ENCODE results near the gene DRD2.
"Not testable (repeated sequence)": the region's sequence is repeated elsewhere in the genome, so short reads cannot be mapped to it uniquely, and the experiment has no call there.

Gene DRD2

DNA sequence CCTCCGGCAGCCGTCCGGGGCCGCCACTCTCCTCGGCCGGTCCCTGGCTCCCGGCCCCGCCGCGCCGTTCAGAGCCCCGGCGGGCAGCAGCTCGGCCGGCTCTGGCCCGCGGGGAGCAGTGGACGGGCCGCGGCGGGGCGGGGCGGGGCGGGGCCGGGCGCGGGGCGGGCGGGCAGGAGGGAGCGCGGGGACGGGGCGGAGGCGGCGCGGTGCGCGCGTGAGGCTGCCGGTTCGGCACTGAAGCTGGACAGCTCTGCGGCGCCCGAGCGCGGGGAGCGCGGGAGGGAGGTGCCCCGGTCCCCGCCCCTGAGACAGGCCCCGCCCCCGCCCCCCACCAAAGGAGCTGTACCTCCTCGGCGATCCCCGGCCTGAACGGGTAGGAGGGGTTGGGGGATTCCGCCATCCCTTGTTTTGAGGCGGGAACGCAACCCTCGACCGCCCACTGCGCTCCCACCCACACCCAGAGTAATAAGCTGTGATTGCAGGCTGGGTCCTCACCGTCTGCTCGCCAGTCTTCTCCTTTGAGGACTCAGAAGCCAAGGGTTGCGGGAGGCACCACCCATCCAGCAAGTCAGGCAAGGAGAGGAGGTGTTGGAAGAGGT lies at the start of gene DRD2:
Gene DRD2, minus strand, starts transcription at position 239 of the 602 bp plus-strand sequence. CDS start 50,747 bp downstream, outside the sequence.
- DNase-seq: no peak

DNA sequence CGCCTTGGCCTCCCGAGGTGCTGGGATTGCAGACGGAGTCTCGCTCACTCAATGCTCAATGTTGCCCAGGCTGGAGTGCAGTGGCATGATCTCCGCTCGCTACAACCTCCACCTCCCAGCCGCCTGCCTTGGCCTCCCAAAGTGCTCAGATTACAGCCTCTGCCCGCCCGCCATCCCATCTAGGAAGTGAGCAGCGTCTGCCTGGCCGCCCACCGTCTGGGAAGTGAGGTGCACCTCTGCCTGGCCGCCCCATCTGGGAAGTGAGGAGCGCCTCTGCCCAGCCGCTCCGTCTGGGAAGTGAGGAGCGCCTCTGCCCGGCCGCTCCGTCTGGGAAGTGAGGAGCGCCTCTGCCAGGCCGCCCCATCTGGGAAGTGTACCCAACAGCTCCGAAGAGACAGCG lies 48.7 kb upstream of the DRD2 start:
- DNase-seq: not testable (repeated sequence)

DNA sequence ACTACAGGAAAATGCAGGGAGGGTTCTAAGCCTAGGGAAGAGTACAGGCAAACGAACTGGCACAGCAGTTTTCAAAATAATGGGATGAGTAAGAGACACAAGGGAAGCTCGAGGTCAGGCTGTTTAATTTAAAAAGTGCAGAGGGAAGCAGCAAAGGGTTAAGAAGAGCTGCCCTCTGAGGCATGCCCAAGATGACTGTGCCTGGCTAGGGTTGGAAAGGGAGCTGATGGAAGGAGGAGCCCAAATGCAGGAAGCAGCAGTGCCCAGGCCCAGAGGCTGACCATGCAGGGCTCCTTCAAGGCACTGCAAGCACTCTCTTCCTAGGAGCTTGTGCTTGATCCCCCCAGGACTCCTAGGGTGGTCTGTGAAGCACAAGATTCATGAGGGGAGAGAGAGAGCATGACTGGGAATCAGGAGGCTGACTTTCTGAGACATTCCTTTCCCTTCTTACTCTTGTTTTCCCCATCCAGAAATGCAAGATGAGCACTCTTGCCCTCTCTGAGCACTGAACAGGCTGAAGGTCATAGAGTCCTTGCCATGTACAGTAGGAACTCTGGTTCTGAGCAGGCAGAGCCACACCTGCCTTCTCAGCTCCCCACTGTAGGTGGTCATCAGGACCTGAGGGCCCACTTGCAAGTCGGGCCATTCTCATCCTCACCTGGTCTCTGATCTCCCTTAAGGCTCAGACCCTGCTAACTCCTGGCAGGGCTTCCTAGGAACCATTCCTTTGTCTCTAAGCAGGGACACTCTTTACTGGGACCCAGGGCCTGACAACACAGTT lies 46.7 kb upstream of the DRD2 start:
- DNase-seq: no peak

DNA sequence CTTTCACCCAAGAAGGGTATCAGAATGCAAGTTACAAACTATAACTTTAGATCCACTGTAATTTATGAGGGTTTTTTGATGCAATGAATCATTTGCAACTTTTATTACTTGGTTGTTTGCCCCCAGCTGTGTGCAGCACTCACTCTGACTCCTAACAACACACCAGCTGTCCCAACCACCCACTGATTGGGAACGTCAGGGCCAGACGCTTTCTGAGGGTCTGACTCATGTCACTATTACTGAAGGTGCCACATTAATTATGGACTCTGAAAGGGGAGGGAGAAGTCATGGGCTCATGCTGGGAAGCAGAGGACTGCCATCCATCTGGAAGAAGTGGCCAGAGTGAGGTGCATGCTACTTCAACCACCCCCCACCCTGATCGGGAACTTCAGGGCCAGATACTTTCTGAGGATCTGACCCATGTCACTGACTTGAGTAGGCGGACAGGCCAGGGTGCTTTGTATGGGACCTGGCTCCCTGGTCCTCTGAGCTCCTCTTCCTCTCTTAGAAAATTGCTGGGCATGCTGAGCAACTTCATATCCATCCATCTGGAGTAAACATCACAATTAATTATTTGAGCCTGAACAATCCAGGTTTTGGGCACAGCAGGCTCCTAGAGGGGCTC lies 44.9 kb upstream of the DRD2 start:
- DNase-seq: no peak

DNA sequence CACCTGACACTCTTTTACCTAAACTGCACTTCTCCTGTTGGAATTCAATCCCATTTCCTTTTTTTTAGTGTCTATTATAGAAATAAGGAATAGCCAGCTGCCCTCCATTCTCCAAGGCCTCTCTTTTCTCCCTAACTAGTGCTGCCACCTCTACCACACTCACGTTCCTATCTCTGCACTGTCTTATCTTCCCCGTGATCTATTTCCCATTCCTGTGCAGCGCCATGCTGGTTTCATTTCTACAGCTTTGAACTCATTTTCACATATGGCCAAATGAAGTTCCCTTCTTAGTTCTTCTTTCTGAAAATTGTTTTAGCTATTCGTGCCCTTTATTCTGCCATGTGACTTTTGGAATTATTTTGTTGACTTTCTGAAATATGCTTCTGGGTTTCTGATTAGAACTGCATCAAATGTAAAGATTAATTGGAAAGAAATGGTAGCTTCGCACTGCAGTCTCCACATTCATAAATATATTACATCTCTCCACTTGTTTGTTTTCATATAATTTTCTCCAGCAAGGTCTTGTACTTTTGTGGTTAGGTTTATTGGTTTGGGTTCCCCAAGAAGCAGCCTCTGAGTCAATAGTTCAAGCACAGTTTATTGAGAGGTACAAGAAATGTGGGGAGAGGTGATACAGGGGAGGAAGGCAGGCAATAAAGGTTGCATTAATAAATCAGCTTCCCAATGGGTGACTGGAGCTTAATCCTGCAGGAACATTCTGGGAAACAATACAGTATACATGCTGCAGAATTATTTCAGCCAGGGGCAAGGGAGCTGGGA lies 43.7 kb upstream of the DRD2 start:
- DNase-seq: no peak

DNA sequence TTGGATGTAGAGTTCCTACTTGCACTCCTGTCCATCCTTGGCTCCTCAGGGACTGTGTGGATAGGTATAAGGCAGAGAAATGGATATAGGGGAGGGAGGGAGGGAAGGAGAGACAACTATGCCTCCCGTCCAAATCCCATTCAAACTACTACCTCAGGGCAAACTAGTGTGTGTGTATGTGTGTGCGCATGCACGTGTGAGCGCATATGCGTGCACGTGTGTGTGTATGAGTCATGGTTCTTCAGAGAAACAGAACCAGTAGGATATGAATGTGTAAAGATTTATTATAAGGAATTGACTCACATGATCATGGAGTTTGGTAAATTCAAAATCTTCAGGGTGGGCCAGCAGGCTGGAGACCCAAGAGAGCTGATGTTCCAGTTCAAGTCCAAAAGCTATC lies 42.2 kb upstream of the DRD2 start:
- DNase-seq: no peak

DNA sequence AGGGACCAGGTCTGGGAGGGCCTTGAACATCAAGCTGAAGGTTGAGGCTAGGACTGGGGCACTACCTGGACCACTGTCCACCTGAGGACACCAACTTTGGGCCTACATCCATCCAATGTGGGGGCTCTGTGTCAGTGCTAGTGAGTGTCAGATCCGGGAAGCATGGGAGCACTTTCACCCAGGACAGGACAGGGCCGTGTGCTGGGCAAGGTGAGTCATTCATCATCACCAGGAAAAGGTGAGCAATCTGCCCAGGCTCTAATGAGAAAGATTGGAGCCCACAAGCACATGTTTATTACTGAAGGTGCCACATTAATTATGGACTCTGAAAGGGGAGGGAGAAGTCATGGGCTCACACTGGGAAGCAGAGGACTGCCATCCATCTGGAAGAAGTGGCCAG lies 39.7 kb upstream of the DRD2 start:
- DNase-seq: no peak

DNA sequence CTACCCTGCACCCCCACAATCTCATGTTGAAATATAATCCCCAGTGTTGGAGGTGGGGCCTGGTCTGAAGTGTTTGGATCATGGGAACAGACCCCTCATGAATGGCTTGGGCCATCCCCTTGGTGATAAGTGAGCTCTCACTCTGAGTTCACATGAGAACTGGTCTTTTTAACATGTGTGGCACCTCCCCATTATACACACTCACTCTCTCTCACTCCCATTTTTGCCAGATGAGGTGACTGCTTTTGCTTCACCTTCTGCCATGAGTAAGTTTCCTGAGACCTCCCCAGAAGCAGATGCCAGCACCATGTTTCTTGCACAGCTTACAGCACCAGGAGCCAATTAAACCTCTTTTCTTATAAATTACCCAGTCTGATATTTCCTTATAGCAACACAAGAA lies 32.1 kb upstream of the DRD2 start:
- DNase-seq: no peak

DNA sequence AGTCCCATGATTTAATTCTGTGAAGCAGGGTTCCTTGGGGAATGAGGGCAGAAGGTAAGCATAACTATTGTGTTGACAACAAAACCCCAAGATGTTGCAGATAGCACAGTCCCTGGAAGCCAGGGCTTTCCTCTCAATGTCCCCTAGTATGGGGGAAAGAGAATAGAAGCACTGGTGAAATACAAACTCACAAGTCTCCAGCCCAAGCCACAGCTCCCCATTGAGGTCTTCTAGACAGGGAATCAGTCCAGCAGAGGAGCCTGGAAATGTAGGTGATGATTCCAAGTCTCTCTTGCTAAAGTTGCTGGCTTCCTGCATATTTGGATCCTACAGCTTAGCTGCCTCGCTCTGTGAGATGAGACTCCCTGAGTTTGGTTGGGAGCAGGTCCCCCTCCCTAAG lies 31.7 kb upstream of the DRD2 start:
- DNase-seq: no peak

DNA sequence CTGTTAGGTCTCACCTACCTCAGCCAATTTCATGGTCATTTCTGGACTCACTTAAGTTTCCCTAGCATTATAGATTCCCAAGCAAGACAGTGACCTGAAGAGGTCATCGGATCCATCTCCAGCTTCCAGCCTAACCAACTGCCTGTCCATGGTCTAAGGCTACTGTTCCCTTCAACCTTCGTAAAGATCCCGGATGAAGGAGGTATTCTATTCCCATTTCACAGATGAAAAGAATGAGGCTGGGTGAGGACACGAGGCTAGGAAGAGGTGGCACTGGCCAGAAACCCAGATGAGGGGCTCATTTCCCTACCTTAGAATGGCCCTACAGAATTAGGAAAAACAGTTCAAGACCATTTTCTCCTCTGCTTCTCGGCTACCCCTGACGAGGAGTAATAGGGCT lies 31.3 kb upstream of the DRD2 start:
- DNase-seq: no peak

DNA sequence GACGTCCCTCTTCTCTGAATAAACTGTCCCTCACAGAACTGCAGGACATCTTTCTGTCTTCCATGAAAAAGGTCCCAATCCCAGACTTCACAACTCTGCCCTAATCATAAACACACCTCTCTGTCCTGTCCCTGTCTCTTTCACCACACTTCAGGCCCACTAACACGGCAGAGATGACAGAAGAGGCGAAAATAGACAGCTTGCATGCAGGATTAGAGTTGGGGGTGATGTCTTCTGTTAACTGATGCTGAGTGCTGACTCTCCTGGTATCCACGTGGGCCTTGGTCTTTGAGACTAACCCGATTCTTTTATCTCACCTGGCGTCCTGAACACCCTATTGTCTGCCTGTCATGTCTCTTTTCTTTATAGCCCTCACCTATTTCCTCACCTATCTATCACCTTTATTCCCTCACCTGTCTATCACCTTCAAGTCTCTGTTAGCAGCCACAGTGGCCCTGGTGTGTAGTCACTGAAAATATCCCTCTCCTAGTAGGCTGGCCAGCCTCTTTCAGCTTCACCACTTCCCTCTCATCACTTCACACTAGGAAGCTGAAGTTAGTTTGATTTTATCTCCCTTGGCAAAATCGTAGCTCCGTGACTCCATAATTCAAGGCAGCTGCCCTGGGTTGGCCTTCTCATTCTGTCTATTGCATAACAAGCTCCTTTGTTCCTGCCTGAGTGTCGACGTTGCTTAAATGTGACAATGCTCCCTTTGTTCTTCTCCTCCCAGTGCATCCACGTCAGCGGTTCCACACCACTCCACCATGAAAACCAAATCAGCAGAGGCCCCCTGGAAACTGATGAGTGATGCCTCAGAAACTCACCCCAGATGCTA lies 30.6 kb upstream of the DRD2 start:
- DNase-seq: no peak

DNA sequence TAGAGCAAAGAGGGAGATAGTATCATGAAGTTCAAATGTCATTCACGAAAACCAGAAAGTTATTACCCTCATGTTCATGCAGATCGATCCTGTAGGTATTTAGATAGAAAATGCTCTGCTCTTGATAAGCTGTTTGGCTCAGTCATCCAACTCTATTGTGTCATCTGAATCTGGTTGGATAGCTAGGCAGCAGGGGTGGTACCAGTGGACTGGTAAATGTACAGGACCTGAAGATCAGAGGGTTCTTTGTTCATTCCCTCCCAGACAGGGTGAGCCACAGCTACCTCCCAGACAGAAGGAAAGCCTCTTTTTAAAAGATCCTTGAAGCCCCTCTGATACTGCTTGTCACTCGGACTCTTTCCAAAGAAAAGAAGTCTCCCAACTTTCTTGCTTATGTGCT lies 29.8 kb upstream of the DRD2 start:
- DNase-seq: no peak

DNA sequence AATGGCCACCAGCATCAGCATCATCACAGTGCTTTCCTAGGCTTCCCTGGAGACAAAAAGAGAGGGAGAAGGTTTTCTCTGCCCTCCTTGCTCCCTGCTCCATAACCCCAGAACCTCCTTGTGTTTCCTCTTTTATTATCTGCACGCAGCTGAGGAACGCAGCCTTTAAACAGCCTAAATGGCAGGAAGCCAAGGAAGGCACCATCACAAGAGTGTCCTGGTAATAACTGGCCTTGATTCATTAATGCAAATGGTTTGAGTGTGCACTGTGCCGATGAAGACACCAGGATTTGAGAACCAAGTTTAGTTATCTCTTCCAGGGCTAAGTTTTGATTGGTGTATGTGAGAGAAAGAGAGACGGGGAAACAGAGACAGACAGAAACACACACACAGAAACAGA lies 29.4 kb upstream of the DRD2 start:
- DNase-seq: no peak

DNA sequence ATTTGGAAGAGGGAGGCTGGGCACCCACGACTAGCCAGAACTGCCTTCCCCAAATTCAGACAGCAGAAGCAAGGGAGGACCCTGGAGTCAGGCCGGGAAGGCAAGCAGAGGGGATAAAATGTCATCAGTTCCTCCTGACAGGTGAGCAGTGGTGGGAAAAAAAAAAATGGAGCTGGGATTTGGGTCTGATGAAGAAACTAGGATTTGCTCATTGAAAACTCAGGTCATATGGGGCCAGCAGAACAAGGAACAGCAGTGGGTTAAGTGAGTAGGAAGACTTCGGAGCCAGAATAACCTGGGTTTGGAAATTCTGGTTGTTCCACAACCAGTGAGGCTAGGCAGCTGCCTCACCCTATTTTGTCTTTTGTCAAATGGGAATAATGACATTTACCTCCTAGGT lies 28.9 kb upstream of the DRD2 start:
- no peak for DNase-seq

DNA sequence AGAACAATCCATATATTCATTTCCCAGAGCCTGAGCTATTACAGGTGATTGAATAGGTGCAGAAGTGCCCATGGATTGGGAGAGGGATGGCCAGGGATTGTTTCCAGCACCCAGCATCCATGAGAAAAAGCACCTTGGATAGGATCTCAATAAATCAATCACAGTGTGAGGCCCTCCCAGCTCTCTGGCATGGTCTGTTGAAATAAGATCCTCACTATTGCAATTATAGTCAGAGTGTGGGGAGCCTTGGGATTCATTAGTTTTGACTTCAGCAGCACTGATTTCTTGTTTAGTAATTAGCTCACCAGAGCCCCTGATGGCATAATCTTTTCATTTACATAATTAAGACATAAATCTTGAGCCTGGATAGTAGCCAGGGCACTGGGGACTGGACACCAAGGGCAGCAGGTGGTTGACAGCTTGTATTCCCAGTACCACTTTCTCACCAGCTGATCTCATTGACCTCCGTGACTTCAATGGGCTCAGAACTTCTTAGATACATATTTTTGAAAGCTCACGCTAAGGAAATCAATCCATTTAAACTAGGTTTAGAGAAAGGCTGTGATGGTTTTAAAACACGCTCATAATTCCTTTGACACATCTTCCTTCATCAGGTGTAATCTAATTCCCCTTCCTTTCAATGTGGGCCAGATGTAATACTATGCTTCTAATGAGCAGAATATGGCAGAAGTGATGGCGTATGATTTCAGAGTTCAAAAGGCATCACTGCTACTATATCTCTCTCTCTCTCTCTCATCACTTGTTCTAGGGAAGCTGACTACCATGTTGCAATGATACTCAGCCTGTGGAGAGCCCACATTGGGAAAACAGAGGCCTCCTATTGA lies 22.1 kb upstream of the DRD2 start:
- DNase-seq: no peak

DNA sequence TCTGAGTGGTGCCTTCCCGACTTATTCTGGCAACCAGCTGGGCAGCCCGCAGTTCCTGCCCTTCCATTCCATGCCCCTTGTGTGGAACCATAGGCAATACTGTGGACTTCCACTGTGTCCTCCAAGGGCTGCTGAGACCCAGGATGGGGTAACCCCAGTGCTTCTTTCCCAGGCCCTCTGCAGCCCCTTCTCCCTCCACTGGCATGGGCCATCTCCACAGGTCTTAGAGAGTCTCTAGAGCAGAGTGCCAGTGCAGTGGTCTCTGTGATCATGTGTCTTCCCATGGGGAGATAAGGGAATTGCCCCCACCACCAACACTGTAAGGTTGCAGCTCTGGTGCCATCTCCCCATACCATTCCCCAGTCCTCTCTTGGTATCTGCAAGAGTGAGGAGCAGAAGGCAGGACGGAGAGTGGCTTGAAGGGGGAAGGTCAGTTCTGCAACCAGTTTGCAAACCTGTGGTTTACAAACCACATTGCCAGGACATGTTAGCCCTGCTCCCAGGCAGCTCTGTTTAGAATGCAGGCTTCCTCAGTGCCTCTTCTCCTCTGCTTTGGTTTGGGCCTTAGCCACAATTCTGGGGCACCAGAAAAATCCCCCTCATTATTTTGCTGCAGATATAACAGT lies 20.9 kb upstream of the DRD2 start:
- no peak for DNase-seq

DNA sequence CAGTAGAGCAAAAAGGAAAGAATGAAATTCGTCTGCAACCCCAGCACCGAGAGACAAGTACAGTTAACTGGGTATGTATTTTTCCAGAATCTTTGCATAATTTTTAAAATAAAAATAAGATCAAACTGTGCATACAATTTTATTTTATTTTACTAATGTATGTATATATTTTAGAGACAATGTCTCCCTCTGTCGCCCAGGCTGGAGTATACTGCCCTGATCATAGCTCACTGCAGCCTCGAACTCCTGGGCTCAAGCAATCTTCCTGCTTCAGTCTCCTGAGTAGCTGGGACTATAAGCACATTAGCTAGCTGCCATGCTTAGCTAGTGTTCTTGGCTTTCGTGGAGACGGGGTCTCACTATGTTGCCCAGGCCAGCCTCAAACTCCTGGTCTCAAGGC lies 18.8 kb upstream of the DRD2 start:
- DNase-seq: no peak

DNA sequence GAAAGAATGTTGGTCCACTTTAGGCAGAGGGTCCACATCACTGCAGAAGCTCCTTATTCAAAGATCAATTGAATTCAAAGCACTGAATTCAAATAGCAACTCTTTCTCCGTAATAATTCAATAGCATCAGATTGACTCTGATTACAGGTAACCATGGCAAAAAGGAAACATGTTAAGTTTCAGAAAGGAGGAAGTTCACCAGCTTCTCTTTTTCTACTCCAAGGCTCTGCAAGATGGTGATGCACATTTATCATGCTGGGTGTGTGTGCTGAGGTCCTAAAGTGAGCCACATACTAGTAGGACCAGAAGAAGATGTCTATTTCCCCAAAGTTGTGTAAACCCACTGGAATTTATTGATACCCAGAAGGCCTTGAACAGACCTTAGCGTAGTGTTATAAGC lies 18.0 kb upstream of the DRD2 start:
- no peak for DNase-seq

DNA sequence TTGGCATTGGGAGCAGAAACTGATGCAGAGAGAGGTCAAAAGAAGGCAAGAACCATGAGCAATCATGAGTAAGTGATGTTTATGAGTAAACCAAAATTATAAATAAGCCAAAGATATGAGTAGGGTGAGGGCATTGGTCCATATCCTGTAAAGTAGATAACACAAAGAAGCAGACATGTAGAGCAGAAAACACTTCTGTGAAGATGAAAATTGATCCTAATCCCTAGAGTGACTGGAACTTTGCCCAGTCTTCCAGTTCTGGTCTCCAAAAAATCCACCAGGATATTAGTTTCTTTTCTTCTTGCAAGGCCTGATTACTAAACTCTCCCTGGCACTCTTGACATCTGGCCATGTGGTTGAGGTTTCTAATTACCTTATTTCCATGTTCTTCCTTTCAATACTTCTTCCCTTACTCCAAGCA lies 13.7 kb upstream of the DRD2 start:
- no peak for DNase-seq

DNA sequence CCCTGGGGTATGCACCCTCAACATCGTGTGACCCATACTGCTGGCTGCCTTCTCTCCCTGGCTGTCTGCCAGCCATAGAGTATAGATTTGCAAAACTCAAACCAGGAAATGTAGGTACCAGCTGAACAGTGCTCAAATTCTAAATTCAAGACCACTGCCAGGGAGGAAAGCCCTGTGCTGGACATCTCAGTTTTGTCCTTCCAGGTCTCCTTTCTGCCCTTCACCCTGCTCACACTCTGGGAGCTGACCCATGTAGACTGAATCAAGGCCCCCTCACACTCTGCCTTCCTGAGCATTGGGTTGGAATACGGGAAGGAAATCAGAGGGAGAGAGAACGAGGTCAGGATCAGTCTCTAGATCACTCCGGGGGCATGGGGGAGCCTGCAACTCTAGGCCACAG lies 12.4 kb upstream of the DRD2 start:
- DNase-seq: no peak

DNA sequence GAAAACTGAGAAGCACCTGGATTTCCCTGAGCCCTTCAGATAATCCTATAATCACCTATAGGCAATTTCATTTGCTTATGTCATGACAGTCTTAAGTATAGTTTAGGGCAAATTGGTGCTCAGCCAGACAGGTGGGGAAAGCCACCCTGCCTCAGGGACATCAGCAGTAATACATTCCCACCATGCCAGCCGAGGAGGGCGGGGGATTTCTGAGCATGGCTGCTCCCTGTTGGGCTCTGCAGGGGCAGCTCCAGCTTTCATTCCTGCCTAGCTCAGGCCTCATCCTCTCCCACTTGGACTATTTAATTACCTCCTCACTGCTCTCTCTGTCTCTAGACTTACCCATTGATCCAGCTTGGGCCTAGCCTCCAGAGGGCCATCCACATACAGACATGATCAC lies 9.0 kb upstream of the DRD2 start:
- DNase-seq: no peak

Measured in stimulated activated naive CD4-positive, alpha-beta T cell treated with Interleukin-2 at 50 U/mL for 16 hours (primary cell).